ENCODE data around the gene MOV10.
A peak's percentile ranks its signal among the peaks of the same experiment; 100 is the strongest.

Gene MOV10

GRCh38 chr1:112707221-112708001 lies 33.0 kb downstream of the MOV10 start (continued):
- TF ChIP-seq, protein P1, sequence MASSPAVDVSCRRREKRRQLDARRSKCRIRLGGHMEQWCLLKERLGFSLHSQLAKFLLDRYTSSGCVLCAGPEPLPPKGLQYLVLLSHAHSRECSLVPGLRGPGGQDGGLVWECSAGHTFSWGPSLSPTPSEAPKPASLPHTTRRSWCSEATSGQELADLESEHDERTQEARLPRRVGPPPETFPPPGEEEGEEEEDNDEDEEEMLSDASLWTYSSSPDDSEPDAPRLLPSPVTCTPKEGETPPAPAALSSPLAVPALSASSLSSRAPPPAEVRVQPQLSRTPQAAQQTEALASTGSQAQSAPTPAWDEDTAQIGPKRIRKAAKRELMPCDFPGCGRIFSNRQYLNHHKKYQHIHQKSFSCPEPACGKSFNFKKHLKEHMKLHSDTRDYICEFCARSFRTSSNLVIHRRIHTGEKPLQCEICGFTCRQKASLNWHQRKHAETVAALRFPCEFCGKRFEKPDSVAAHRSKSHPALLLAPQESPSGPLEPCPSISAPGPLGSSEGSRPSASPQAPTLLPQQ (tag by site-specific recombination; IDR thresholded peaks at IDR 0.05) = peak; percentile 68
- TF ChIP-seq, protein P2, sequence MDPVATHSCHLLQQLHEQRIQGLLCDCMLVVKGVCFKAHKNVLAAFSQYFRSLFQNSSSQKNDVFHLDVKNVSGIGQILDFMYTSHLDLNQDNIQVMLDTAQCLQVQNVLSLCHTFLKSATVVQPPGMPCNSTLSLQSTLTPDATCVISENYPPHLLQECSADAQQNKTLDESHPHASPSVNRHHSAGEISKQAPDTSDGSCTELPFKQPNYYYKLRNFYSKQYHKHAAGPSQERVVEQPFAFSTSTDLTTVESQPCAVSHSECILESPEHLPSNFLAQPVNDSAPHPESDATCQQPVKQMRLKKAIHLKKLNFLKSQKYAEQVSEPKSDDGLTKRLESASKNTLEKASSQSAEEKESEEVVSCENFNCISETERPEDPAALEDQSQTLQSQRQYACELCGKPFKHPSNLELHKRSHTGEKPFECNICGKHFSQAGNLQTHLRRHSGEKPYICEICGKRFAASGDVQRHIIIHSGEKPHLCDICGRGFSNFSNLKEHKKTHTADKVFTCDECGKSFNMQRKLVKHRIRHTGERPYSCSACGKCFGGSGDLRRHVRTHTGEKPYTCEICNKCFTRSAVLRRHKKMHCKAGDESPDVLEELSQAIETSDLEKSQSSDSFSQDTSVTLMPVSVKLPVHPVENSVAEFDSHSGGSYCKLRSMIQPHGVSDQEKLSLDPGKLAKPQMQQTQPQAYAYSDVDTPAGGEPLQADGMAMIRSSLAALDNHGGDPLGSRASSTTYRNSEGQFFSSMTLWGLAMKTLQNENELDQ (tag by site-specific recombination; IDR thresholded peaks at IDR 0.05; ENCODE audit: low read depth) = no peak
- TF ChIP-seq ZNF791 (tag by site-specific recombination; IDR thresholded peaks at IDR 0.05) = no peak
- no peak for TF ChIP-seq HOXD13 (CRISPR knock-in tag; IDR thresholded peaks at IDR 0.05; ENCODE audit: borderline replicate concordance)
- no peak for TF ChIP-seq ZNF184 (tag by site-specific recombination; IDR thresholded peaks at IDR 0.05)
- TF ChIP-seq SCRT1 (tag by site-specific recombination; IDR thresholded peaks at IDR 0.05; ENCODE audit: borderline replicate concordance) = no peak
- no peak for TF ChIP-seq ZNF211 (tag by site-specific recombination; IDR thresholded peaks at IDR 0.05; ENCODE audit: low read depth)
- TF ChIP-seq, protein P3, sequence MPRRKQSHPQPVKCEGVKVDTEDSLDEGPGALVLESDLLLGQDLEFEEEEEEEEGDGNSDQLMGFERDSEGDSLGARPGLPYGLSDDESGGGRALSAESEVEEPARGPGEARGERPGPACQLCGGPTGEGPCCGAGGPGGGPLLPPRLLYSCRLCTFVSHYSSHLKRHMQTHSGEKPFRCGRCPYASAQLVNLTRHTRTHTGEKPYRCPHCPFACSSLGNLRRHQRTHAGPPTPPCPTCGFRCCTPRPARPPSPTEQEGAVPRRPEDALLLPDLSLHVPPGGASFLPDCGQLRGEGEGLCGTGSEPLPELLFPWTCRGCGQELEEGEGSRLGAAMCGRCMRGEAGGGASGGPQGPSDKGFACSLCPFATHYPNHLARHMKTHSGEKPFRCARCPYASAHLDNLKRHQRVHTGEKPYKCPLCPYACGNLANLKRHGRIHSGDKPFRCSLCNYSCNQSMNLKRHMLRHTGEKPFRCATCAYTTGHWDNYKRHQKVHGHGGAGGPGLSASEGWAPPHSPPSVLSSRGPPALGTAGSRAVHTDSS (tag by site-specific recombination; IDR thresholded peaks at IDR 0.05) = no peak
- no peak for TF ChIP-seq ZNF174 (tag by site-specific recombination; IDR thresholded peaks at IDR 0.05)
- TF ChIP-seq ZNF510 (tag by site-specific recombination; IDR thresholded peaks at IDR 0.05; ENCODE audit: insufficient replicate concordance) = no peak
- TF ChIP-seq ZNF350 (tag by site-specific recombination; IDR thresholded peaks at IDR 0.05) = no peak
- no peak for TF ChIP-seq ZNF707 (tag by site-specific recombination; IDR thresholded peaks at IDR 0.05)
- TF ChIP-seq GLIS2 (tag by site-specific recombination; IDR thresholded peaks at IDR 0.05) = peak; percentile 87
- peak; percentile 62 for TF ChIP-seq ZBTB17 (tag by site-specific recombination; IDR thresholded peaks at IDR 0.05)
- no peak for TF ChIP-seq ZNF157 (tag by site-specific recombination; IDR thresholded peaks at IDR 0.05)
- TF ChIP-seq TCF7L2 (IDR thresholded peaks at IDR 0.05; ENCODE audit: borderline replicate concordance, low read depth, low read length) = no peak
- no peak for TF ChIP-seq ZNF747 (tag by site-specific recombination; IDR thresholded peaks at IDR 0.05)
- TF ChIP-seq MYNN (tag by site-specific recombination; IDR thresholded peaks at IDR 0.05; ENCODE audit: borderline replicate concordance) = no peak
- no peak for TF ChIP-seq GLI2 (tag by site-specific recombination; IDR thresholded peaks at IDR 0.05; ENCODE audit: borderline replicate concordance, low read depth)
- TF ChIP-seq ZNF664 (tag by site-specific recombination; IDR thresholded peaks at IDR 0.05) = no peak
- TF ChIP-seq ZNF658 (tag by site-specific recombination; IDR thresholded peaks at IDR 0.05) = no peak
- peak; percentile 76 for TF ChIP-seq BCL11B (tag by site-specific recombination; IDR thresholded peaks at IDR 0.05; ENCODE audit: low read depth)
- TF ChIP-seq ZNF488 (tag by site-specific recombination; IDR thresholded peaks at IDR 0.05) = no peak
- TF ChIP-seq ZNF202 (tag by site-specific recombination; IDR thresholded peaks at IDR 0.05; ENCODE audit: borderline replicate concordance) = no peak
- TF ChIP-seq ZSCAN18 (tag by site-specific recombination; IDR thresholded peaks at IDR 0.05) = no peak
- TF ChIP-seq SCRT2 (tag by site-specific recombination; IDR thresholded peaks at IDR 0.05) = 0 out of 2 replicates have a peak, but pooled peaks have one; percentile 23
- TF ChIP-seq, protein P4, sequence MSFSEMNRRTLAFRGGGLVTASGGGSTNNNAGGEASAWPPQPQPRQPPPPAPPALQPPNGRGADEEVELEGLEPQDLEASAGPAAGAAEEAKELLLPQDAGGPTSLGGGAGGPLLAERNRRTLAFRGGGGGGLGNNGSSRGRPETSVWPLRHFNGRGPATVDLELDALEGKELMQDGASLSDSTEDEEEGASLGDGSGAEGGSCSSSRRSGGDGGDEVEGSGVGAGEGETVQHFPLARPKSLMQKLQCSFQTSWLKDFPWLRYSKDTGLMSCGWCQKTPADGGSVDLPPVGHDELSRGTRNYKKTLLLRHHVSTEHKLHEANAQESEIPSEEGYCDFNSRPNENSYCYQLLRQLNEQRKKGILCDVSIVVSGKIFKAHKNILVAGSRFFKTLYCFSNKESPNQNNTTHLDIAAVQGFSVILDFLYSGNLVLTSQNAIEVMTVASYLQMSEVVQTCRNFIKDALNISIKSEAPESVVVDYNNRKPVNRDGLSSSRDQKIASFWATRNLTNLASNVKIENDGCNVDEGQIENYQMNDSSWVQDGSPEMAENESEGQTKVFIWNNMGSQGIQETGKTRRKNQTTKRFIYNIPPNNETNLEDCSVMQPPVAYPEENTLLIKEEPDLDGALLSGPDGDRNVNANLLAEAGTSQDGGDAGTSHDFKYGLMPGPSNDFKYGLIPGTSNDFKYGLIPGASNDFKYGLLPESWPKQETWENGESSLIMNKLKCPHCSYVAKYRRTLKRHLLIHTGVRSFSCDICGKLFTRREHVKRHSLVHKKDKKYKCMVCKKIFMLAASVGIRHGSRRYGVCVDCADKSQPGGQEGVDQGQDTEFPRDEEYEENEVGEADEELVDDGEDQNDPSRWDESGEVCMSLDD (tag by site-specific recombination; IDR thresholded peaks at IDR 0.05) = peak; percentile 97
